Measurements from ENCODE around the gene CKM.

- TF ChIP-seq, protein P1, sequence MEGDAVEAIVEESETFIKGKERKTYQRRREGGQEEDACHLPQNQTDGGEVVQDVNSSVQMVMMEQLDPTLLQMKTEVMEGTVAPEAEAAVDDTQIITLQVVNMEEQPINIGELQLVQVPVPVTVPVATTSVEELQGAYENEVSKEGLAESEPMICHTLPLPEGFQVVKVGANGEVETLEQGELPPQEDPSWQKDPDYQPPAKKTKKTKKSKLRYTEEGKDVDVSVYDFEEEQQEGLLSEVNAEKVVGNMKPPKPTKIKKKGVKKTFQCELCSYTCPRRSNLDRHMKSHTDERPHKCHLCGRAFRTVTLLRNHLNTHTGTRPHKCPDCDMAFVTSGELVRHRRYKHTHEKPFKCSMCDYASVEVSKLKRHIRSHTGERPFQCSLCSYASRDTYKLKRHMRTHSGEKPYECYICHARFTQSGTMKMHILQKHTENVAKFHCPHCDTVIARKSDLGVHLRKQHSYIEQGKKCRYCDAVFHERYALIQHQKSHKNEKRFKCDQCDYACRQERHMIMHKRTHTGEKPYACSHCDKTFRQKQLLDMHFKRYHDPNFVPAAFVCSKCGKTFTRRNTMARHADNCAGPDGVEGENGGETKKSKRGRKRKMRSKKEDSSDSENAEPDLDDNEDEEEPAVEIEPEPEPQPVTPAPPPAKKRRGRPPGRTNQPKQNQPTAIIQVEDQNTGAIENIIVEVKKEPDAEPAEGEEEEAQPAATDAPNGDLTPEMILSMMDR (IDR thresholded peaks at IDR 0.05) = no peak
- no peak for TF ChIP-seq POLR2AphosphoS5 (IDR thresholded peaks at IDR 0.05)
Observed at GRCh38 chr19:45299719-45300118, 23.0 kb downstream of the CKM start.
